HepG2 (cell line): ENCODE data around the gene NISCH. TPM values are rescaled to one million over a fixed set of nuclear protein-coding genes. Genes with fewer than 3 reads are reported as not detected.

Experiments
- AGO1 ChIP-seq: fragments of 200-400 bp; formaldehyde crosslinking; IDR thresholded peaks from 2 replicates; pipeline ENCODE4 v1.6.1; 2017; ENCODE audit warnings: mild to moderate bottlenecking, low read depth, low read length, moderate library complexity; ENCODE audit not compliant: poor library complexity, severe bottlenecking
- CAMTA2 ChIP-seq: sonication (generic); formaldehyde crosslinking; IDR thresholded peaks from 2 replicates; pipeline ENCODE4 v1.4.0; 2020; ENCODE audit warnings: mild to moderate bottlenecking, missing genetic modification reagents, borderline replicate concordance
- CREM ChIP-seq, 2 experiments: sonication (generic) in 1 of 2; formaldehyde crosslinking in 1 of 2; IDR thresholded peaks; 2 replicates each; pipeline versions ENCODE4 v1.4.0 to v1.6.1; 2016 to 2020; ENCODE audit warnings: antibody characterized with exemption in 1 of 2, mild to moderate bottlenecking in 1 of 2, missing genetic modification reagents in 1 of 2
- LCORL ChIP-seq, 2 experiments: fragments of 450-650 bp in 1 of 2; sonication (generic) in 1 of 2; formaldehyde crosslinking in 1 of 2; IDR thresholded peaks; 2 replicates each; pipeline versions ENCODE4 v1.5.0 to v1.6.1; 2017 to 2020; ENCODE audit warnings: antibody characterized with exemption in 1 of 2, missing genetic modification reagents in 1 of 2
- MYC ChIP-seq: sonication (generic); formaldehyde crosslinking; IDR thresholded peaks from 2 replicates; pipeline ENCODE4 v1.9.0; 2021; ENCODE audit warnings: missing genetic modification reagents, borderline replicate concordance
- NCOA2 ChIP-seq: sonication (generic); formaldehyde crosslinking; IDR thresholded peaks from 2 replicates; pipeline ENCODE4 v1.8.0; 2022; ENCODE audit warnings: inconsistent platforms
- NCOR1 ChIP-seq: fragments of 200-600 bp; sonication (generic); IDR thresholded peaks from 2 replicates; pipeline ENCODE4 v1.7.0; 2017; ENCODE audit warnings: antibody characterized with exemption, low read length, borderline replicate concordance
- NR2F6 ChIP-seq, 2 experiments: IDR thresholded peaks; 2 replicates each; pipeline ENCODE4 v1.6.1; 2016; ENCODE audit warnings: antibody characterized with exemption in 1 of 2, mild to moderate bottlenecking in 1 of 2
- ONECUT2 ChIP-seq: sonication (generic); formaldehyde crosslinking; IDR thresholded peaks from 2 replicates; pipeline ENCODE4 v1.4.0; 2020; ENCODE audit warnings: missing genetic modification reagents
- RFX1 ChIP-seq: fragments of 450-650 bp; IDR thresholded peaks from 2 replicates; pipeline ENCODE4 v1.6.1; 2017
- SMAD1 ChIP-seq: sonication (generic); formaldehyde crosslinking; IDR thresholded peaks from 2 replicates; pipeline ENCODE4 v1.4.0; 2020; ENCODE audit warnings: missing genetic modification reagents, low read depth, mild to moderate bottlenecking, borderline replicate concordance
- STAT5B ChIP-seq: sonication (generic); formaldehyde crosslinking; IDR thresholded peaks from 2 replicates; pipeline ENCODE4 v1.4.0; 2020; ENCODE audit warnings: missing genetic modification reagents
- ZNF143 ChIP-seq: sonication (generic); formaldehyde crosslinking; IDR thresholded peaks from 2 replicates; pipeline ENCODE4 v1.4.0; 2020; ENCODE audit warnings: missing genetic modification reagents
- ZNF670 ChIP-seq: sonication (generic); formaldehyde crosslinking; IDR thresholded peaks from 2 replicates; pipeline ENCODE4 v1.8.0; 2022; ENCODE audit warnings: mild to moderate bottlenecking, missing genetic modification reagents, borderline replicate concordance
- ZNF780A ChIP-seq: sonication (generic); formaldehyde crosslinking; IDR thresholded peaks from 2 replicates; pipeline ENCODE4 v1.8.0; 2022; ENCODE audit warnings: mild to moderate bottlenecking, missing genetic modification reagents, moderate library complexity
- polyA plus RNA-seq, 8 experiments: library from polyadenylated mRNA; depleted of rRNA in 3 of 8; stranded (reverse) in 7 of 8; unstranded in 1 of 8; fragments of >200 nt; fragmentation: Illumina TruSeq in 4 of 8; extraction: Trizol in 4 of 8; gene quantifications; 2 replicates each; pipeline versions ENCODE4 v1.2.1 to v1.2.3, GENCODE V29; 2011 to 2016; ENCODE audit warnings: low read depth in 4 of 8, missing spikeins in 1 of 8, mixed read lengths in 1 of 8; ENCODE audit not compliant: insufficient read depth in 1 of 8
- total RNA-seq, 5 experiments: library from RNA; depleted of rRNA; stranded (reverse); fragments of >200 nt; fragmentation: Illumina TruSeq; extraction: Trizol; gene quantifications; 2 replicates each; pipeline ENCODE4 v1.2.3, GENCODE V29; 2016; ENCODE audit warnings: low read depth in 1 of 5
- TF ChIP-seq, protein P1 (sequence below): sonication (generic); formaldehyde crosslinking; IDR thresholded peaks from 2 replicates; pipeline ENCODE4 v1.5.0; 2020; ENCODE audit warnings: mild to moderate bottlenecking, missing genetic modification reagents, borderline replicate concordance
- TF ChIP-seq, protein P2 (sequence below): sonication (generic); formaldehyde crosslinking; IDR thresholded peaks from 2 replicates; pipeline ENCODE4 v1.4.0; 2020; ENCODE audit warnings: mild to moderate bottlenecking, missing genetic modification reagents

NISCH gene
- total and polyA plus RNA-seq, 2 of the 13 experiments (the other 11 are each of a cell fraction or from before 2014, with no cell fraction given): 27.0 to 47.6 TPM

DNA sequence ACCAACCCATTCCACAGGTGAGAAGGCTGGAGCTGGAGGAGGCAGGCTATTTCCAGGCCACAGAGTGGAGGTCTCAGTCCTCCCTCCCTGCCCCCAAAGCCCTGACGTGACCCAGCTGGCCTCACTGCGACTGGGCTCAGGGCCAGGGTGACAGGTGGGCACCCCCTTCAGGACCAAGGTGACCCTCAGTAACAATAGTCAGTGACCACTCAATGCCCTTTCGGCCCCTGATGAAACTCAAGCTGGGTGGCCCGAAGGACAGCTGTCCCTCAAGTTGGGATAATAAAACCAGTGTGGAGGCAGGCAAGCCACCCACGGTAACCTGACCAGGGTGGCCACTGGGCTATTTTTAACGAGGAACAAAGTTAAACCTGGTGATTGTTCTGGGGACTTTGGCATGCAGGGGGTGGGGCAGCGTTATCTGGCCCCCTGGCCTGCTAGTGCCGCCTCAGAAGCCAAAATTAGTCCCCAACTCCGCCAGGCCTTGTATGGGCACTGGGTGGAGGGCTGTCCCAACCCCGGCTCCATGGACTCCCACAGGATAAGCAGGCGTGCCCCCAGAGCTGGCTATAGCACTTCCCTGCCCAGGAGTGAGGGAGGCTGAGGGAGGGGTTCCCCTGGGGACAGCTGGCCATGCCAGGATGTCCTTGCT lies 2.7 kb upstream of the NISCH start (continued):
- TF ChIP-seq, protein P1, sequence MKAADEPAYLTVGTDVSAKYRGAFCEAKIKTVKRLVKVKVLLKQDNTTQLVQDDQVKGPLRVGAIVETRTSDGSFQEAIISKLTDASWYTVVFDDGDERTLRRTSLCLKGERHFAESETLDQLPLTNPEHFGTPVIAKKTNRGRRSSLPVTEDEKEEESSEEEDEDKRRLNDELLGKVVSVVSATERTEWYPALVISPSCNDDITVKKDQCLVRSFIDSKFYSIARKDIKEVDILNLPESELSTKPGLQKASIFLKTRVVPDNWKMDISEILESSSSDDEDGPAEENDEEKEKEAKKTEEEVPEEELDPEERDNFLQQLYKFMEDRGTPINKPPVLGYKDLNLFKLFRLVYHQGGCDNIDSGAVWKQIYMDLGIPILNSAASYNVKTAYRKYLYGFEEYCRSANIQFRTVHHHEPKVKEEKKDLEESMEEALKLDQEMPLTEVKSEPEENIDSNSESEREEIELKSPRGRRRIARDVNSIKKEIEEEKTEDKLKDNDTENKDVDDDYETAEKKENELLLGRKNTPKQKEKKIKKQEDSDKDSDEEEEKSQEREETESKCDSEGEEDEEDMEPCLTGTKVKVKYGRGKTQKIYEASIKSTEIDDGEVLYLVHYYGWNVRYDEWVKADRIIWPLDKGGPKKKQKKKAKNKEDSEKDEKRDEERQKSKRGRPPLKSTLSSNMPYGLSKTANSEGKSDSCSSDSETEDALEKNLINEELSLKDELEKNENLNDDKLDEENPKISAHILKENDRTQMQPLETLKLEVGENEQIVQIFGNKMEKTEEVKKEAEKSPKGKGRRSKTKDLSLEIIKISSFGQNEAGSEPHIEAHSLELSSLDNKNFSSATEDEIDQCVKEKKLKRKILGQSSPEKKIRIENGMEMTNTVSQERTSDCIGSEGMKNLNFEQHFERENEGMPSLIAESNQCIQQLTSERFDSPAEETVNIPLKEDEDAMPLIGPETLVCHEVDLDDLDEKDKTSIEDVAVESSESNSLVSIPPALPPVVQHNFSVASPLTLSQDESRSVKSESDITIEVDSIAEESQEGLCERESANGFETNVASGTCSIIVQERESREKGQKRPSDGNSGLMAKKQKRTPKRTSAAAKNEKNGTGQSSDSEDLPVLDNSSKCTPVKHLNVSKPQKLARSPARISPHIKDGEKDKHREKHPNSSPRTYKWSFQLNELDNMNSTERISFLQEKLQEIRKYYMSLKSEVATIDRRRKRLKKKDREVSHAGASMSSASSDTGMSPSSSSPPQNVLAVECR (CRISPR knock-in tag): peak; percentile 8; the same call in 1 of the 2 replicates
- TF ChIP-seq LCORL (IDR thresholded peaks at IDR 0.05) (no peak), LCORL (CRISPR knock-in tag; IDR thresholded peaks at IDR 0.05) (no peak), STAT5B (CRISPR knock-in tag) (no peak), MYC (CRISPR knock-in tag) (peak; percentile 29; the same call in 1 of the 2 replicates), ONECUT2 (CRISPR knock-in tag) (no peak), CAMTA2 (CRISPR knock-in tag) (no peak), ZNF780A (no peak), NCOA2 (CRISPR knock-in tag) (no peak), NR2F6 (IDR thresholded peaks at IDR 0.05) (no peak; the same call in 1 of the 2 replicates), NR2F6 (CRISPR knock-in tag; IDR thresholded peaks at IDR 0.05) (0 out of 2 replicates have a peak, but pooled peaks have one; percentile 22), ZNF670 (CRISPR knock-in tag) (no peak), SMAD1 (no peak), AGO1 (no peak), ZNF143 (no peak), NCOR1 (no peak), CREM (IDR thresholded peaks at IDR 0.05) (no peak), CREM (CRISPR knock-in tag; IDR thresholded peaks at IDR 0.05) (no peak), RFX1 (no peak)
- TF ChIP-seq, protein P2, sequence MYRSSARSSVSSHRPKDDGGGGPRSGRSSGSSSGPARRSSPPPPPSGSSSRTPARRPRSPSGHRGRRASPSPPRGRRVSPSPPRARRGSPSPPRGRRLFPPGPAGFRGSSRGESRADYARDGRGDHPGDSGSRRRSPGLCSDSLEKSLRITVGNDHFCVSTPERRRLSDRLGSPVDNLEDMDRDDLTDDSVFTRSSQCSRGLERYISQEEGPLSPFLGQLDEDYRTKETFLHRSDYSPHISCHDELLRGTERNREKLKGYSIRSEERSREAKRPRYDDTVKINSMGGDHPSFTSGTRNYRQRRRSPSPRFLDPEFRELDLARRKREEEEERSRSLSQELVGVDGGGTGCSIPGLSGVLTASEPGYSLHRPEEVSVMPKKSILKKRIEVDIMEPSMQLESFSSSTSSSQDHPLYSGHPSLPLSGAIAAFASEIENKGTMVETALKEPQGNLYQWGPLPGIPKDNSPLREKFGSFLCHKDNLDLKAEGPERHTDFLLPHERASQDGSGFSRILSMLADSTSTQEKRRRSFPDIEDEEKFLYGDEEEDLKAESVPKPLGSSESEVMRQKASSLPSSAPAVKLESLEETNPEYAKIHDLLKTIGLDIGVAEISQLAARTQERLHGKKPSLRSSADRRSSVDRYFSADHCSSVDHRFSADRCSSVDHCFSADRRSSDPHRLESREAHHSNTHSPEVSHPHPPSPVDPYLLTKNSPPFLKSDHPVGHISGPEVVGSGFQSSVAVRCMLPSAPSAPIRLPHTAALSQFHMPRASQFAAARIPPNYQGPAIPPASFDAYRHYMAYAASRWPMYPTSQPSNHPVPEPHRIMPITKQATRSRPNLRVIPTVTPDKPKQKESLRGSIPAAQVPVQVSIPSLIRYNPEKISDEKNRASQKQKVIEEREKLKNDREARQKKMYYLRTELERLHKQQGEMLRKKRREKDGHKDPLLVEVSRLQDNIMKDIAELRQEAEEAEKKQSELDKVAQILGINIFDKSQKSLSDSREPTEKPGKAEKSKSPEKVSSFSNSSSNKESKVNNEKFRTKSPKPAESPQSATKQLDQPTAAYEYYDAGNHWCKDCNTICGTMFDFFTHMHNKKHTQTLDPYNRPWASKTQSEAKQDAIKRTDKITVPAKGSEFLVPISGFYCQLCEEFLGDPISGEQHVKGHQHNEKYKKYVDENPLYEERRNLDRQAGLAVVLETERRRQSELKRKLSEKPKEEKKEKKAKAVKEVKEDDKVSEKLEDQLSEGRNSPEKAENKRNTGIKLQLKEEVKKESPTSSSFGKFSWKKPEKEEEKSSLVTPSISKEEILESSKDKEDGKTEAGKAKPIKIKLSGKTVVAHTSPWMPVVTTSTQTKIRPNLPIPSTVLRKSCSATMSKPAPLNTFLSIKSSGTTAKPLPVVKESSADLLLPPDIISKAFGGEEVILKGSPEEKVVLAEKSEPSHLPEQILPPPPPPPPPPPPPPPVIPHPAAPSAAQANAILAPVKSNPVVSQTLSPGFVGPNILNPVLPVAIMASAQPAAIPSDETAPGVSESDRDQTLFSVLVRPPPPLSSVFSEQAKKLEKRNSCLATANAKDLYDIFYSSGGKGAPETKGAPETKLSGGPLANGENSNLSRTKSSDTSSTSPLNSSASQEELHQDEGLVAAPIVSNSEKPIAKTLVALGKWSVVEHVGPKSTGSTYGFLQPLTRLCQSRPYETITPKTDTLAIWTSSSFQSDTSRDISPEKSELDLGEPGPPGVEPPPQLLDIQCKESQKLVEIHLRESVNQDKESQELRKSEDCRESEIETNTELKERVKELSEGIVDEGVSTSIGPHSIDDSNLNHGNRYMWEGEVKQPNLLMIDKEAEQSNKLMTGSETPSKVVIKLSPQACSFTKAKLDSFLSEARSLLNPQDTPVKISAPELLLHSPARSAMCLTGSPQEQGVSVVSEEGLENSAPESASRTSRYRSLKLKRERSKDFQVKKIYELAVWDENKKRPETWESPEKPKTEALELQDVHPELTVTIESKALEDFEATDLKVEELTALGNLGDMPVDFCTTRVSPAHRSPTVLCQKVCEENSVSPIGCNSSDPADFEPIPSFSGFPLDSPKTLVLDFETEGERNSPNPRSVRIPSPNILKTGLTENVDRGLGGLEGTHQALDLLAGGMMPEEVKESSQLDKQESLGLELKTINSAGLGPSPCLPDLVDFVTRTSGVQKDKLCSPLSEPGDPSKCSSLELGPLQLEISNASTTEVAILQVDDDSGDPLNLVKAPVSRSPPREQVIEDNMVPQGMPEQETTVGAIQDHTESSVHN: no peak
